Measurements from ENCODE around the gene SPATA20. TPM values are rescaled to one million over a fixed set of nuclear protein-coding genes. Genes with fewer than 3 reads are reported as not detected.
A peak's percentile ranks its signal among the peaks of the same experiment; 100 is the strongest.

SPATA20 gene
- total and polyA plus RNA-seq, 8 donors = 26.9 to 80.8 (median 39.0) TPM

DNA sequence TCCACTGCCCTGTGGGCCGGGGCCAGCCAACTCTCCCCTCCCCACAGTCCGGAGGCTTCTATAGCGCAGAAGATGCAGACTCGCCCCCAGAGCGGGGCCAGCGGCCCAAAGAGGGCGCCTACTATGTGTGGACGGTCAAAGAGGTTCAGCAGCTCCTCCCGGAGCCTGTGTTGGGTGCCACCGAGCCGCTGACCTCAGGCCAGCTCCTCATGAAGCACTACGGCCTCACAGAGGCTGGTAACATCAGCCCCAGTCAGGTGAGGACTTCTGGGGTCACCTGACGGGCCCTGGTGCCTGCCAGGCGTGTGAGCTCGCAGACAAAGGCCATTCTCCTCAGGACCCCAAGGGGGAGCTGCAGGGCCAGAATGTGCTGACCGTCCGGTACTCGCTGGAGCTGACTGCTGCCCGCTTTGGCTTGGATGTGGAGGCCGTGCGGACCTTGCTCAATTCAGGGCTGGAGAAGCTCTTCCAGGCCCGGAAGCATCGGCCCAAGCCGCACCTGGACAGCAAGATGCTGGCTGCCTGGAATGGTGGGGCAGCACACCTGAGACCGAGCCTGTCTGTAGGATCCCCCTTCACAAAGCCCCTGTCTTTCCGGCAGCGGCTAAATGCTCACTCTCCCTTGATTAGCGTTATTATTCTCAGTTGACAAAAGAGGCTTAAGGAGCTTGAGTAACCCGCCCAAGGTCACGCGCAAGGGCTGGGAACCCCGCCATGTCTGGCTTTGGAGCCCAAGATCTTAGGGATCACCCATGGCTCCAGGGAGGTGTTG lies 3.9 kb downstream of the SPATA20 start:
- ATAC-seq (peak; percentile 28 to 76 (median 72)), FAIRE-seq (no peak), DNase-seq (peak; percentile 60 to 91 (median 77))
- intact Hi-C loops (cut with DNase I) = loop anchor here in 1 of 3 donors (5.0 kb wide), 2 partner anchors 76 to 296 kb away; no protein-coding TSS in a partner anchor
- no peak overlapping the region for H3K27ac ChIP-seq
- H3K9me3 ChIP-seq = no peaks in the 10 kb centered on the region
- WGBS, 2 donors = 49 to 60% methylated on average over 30 to 32 of the region's 32 CpGs
- peaks cover 0 to 4% (median 0%) of the 10 kb centered on the region in 3 donors for H3K4me1 ChIP-seq
- H3K4me3 ChIP-seq = no peak overlapping the region
- no peaks in the 10 kb centered on the region for H3K27me3 ChIP-seq
- peak; percentile 55 to 71 (median 64) for TF ChIP-seq CTCF (IDR thresholded peaks at IDR 0.05)
- H3K36me3 ChIP-seq = peaks cover 0 to 9% (median 0%) of the 10 kb centered on the region in 3 donors

DNA sequence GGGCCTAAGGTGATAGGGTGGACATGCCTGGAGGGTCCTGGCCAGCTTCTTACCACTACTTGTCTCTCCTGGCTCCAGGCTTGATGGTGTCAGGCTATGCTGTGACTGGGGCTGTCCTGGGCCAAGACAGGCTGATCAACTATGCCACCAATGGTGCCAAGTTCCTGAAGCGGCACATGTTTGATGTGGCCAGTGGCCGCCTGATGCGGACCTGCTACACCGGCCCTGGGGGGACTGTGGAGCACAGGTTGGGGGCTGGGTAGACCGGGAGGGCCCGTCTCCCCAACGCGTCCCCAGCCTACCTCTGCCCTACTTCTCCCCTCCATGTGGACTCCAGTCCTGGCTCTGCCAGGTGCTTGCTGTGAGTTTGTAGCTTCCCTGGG lies 4.5 kb downstream of the SPATA20 start:
- FAIRE-seq = no peak
- no peaks in the 10 kb centered on the region for H3K27me3 ChIP-seq
- no peak overlapping the region for H3K4me3 ChIP-seq
- intact Hi-C loops (cut with DNase I) = loop anchor here in 1 of 3 donors (5.0 kb wide), 2 partner anchors 76 to 296 kb away; no protein-coding TSS in a partner anchor
- 91% methylated on average over 8 of the region's 8 CpGs for WGBS, 2 donors
- peak in 1 of 6 donors; percentile 70 for DNase-seq
- no peak for TF ChIP-seq CTCF (IDR thresholded peaks at IDR 0.05)
- peaks cover 0 to 10% (median 0%) of the 10 kb centered on the region in 3 donors for H3K36me3 ChIP-seq
- ATAC-seq = no peak
- no peaks in the 10 kb centered on the region for H3K9me3 ChIP-seq
- peaks cover 0 to 3% (median 0%) of the 10 kb centered on the region in 3 donors for H3K4me1 ChIP-seq
- no peak overlapping the region for H3K27ac ChIP-seq

DNA sequence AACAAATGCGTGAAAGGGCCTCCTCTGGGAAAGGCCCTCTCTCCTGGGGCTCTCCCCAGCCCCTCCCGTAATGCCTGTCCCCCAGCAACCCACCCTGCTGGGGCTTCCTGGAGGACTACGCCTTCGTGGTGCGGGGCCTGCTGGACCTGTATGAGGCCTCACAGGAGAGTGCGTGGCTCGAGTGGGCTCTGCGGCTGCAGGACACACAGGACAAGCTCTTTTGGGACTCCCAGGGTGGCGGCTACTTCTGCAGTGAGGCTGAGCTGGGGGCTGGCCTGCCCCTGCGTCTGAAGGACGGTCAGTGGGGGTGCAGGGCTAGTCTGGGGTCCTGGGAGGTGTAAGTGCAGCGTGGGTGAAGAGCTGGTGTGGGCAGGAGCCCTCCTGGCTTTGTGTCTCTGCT lies 4.9 kb downstream of the SPATA20 start:
- no peak for TF ChIP-seq CTCF (IDR thresholded peaks at IDR 0.05)
- intact Hi-C loops (cut with DNase I) = loop anchor here in 1 of 3 donors (5.0 kb wide), 2 partner anchors 75 to 295 kb away; no protein-coding TSS in a partner anchor
- H3K4me3 ChIP-seq = no peak overlapping the region
- H3K9me3 ChIP-seq = no peaks in the 10 kb centered on the region
- no peaks in the 10 kb centered on the region for H3K27me3 ChIP-seq
- WGBS, 2 donors = 93 to 94% methylated on average over 11 to 12 of the region's 12 CpGs
- peaks cover 0 to 10% (median 0%) of the 10 kb centered on the region in 3 donors for H3K36me3 ChIP-seq
- H3K27ac ChIP-seq = no peak overlapping the region
- ATAC-seq (no peak), FAIRE-seq (no peak), DNase-seq (peak in 1 of 6 donors; percentile 65)
- no peaks in the 10 kb centered on the region for H3K4me1 ChIP-seq

DNA sequence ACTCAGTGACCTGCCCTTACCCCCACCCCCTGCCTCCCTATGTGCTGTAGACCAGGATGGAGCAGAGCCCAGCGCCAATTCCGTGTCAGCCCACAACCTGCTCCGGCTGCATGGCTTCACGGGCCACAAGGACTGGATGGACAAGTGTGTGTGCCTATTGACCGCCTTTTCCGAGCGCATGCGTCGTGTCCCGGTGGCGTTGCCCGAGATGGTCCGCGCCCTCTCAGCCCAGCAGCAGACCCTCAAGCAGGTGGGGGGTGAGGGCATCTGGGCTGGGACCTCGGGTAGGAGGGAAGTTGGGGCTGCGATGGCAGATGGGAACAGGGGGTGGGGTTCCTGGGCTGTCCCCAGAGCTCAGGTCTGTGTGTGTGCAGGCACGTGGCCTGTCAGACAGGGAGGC lies 7.2 kb downstream of the SPATA20 start:
- Histone ChIP-seq H3K4me3 (no peak overlapping the region), H3K27ac (no peak overlapping the region), H3K4me1 (peaks cover 2 to 4% (median 3%) of the 10 kb centered on the region in 3 donors), H3K36me3 (peaks cover 0 to 10% (median 0%) of the 10 kb centered on the region in 3 donors), H3K27me3 (peaks cover 0 to under 1% (median 0%) of the 10 kb centered on the region in 4 donors), H3K9me3 (no peaks in the 10 kb centered on the region)
- ATAC-seq (no peak), FAIRE-seq (no peak), DNase-seq (peak in 1 of 6 donors; percentile 44)
- 94% methylated on average over 17 of the region's 17 CpGs for WGBS, 2 donors
- intact Hi-C loops (cut with DNase I) = loop anchor here in 1 of 3 donors (5.0 kb wide), 2 partner anchors 73 to 293 kb away; no protein-coding TSS in a partner anchor
- TF ChIP-seq CTCF (IDR thresholded peaks at IDR 0.05) = no peak

Data from pancreas (tissue), 10 donors.